Measurements from ENCODE around the gene CES2.
A peak's percentile ranks its signal among the peaks of the same experiment; 100 is the strongest.
"Not testable (repeated sequence)": the region's sequence is repeated elsewhere in the genome, so short reads cannot be mapped to it uniquely, and the experiment has no call there.

CES2 gene

GRCh38 chr16:66918803-66919568, 16.3 kb upstream of the CES2 start, which contains the start of gene CDH16:
Gene CDH16 (minus strand): TSS chr16:66918885. CDS start chr16:66918065, 820 bp downstream.
- no peak for DNase-seq

- DNase-seq = no peak
These were observed 15.6 kb upstream of the CES2 start for GRCh38 chr16:66919569-66920298.

GRCh38 chr16:66920299-66920590, 15.1 kb upstream of the CES2 start:
- DNase-seq = no peak

DNA sequence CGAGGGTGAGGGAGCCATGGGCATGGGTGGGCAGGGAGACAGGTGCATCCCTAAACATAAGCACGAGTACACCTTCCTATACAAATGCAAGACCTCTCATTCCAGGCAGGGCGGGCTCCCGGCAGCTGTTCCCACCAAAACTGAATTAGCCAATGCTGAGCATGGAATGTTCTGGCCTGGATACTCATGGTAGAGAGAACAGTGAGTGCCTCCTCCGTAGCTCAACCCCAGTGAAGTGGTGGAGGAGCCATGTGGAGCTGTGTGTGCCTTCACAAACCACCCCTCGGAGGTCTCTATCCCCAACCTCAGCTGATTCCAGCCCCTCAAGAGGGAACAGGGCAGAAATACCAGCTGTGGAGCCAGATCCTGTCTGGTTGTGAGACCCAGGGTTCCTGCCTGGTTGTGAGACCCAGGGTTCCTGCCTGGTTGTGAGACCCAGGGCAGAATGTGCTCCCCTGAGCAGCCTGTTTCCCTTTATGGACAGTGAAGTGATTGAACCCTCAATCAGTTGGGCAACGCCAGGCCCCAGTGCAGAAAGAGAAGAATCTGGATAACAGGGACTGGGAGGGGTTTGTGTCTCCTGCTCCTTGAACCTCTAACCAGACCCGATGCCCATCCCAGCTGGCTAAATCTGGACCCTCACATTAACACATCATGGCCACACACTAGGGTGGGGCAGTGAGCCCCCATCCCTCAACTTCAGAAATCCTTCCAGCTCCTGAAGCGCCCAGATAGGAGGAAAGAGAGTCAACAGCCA, 14.2 kb upstream of the CES2 start:
- no peak for DNase-seq

DNA sequence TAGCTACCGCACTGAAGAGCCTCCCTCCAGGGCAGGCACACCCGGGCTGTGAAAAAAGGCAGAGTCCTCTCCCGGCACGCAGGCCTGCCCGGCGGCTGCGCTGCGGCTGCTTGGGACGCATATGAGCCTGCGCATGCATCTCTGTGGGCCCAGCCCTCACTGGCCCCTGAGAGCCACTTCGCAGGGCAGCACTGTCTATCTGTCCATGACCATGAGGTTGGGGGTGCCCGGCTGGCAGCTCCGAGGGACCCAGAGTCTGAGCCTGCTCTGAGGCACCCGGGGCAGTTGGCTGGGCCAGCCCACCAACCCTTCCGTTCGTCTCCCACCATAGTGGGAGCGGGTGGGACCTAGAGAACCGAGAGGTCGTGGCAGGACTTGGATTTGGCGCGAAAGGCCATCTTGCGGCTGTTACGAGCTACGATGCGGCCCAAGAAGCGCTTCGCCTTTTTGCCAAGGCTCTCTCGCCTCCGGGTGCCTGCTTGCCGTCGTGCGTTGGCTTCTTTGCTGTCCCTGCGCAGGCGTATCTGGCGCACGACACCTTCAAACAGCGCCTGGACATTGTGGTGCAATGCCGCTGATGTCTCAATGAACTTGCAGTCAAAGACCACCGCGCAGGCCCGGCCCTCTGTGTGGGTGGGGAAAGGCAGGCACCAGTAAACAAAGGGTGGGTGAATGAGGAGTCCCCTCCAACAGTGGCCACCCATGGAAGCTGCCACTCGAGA, 13.4 kb upstream of the CES2 start:
- no peak for DNase-seq

- peak in 1 of 2 experiments; percentile 14 for DNase-seq
These were observed 12.0 kb upstream of the CES2 start for GRCh38 chr16:66923247-66923731.

DNA sequence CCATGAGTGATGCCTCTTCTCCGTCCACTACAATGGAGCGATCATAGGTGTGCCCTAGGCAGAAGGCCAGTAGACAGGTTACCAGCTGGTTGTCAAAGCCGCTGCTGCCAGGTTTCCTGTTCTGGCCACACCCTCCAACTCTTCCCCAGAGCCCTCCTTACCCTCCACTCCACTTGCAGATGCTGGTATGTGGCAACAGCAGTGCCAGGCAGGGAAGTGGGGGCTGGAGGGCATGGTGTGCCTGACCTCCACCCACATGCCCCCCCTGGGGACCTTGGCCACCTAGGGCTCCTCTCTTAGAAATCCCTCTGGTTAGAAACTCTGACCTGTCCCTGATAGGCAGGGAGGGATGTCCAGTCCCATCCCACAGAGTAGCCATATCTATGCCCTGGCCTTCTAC, 11.4 kb upstream of the CES2 start:
- DNase-seq = no peak

DNA sequence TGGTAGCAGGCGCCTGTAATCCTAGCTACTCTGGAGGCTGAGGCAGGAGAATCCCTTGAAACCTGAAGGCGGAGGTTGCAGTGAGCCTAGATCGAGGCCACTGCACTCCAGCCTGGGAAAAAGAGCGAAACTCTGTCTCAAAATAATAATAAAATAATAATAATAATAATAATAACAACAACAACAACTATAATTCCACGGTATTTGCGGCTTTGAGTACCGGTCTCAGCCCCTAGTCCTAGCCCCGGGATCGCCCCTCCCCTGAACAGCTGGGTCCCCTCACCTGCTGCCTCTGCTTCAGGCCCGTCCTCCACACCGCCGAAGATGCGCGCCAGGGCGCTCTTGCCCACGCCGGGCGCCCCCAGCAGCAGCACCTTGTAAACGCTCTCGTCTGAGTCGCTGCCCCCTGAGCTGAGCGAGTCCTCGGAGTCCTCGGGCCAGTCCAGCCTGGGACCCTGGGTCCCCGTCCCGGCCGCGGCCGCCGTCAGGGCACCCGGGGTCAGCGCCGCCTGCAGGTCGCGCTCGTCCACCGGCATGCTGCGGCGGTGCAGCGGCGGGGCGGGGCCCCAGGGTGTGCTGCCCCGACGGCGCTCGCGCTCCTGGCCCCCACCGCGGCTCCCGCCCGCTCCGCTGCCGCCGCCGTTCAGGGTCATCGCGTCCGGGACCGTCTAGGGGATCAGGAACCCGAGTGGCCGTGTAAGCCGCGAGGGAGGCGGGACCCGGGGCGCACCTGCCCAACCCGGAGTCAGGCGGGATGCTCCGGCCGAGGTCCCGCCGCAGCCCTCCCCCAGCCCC, 10.6 kb upstream of the CES2 start:
- no peak for DNase-seq

GRCh38 chr16:66925322-66925840, 9.9 kb upstream of the CES2 start, which contains the start of gene RRAD:
Gene RRAD (minus strand): TSS chr16:66925535. CDS start chr16:66925179, 356 bp downstream.
- no peak for DNase-seq

- DNase-seq = no peak
These were observed 9.0 kb upstream of the CES2 start for GRCh38 chr16:66926171-66926947.

DNA sequence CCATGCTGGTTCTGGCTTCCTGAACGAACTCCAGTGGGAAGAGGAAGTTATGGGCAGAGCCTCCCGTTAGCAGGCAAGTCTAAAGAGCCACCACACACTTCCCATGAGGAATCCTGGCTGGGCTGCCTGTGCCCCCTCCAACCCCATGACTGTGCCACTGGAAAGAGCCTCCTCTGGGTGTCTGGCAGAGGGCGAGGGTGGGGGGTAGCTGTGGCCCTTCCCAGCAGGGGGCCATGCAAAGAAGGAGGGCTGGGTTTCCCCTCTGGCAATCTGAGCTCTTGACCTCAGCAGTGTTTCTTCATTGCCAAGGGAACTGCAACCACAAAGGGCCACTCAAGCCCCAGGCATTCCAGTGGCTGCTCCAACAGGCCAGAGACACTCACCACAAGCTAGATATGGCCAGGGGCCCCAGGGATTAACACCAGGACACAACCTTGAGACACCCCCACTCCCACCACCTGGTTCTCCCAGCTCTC, 8.3 kb upstream of the CES2 start:
- no peak for DNase-seq

DNA sequence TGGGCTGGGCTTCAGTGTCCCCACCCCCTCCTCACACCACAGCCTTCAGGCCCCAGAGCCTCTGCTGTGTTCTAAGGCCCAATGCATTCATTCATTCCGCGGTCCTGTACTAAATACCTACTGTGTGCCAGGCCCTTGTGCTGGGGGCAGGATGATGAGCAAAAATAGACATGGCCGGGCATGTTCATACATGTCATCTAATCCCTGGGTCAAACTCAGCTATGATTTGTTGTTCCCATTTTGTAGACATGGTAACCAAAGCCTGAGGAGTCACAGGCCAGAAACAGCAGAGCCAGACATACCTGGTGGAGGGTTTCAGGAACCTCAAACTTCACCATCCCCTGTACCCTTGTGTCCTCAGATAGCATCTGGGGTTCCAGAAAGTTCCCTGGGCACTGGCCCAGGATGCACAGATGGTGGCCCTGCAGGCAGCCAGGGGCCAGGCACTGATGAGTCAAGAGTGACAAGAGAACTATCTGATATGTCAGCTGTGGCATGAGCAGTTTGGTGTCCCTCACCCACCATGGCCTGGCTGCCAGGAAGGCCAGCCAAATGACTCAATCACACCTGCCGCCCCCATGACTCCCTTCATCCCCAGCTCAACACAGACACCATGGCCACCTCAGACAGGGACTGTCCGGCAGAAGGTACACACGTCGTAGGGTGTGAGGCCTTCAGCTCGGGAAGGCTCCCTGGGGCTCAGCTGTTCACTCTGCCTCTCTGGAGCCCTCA, 7.2 kb upstream of the CES2 start:
- DNase-seq = no peak

GRCh38 chr16:66928702-66929388, 6.5 kb upstream of the CES2 start:
- no peak for DNase-seq

DNA sequence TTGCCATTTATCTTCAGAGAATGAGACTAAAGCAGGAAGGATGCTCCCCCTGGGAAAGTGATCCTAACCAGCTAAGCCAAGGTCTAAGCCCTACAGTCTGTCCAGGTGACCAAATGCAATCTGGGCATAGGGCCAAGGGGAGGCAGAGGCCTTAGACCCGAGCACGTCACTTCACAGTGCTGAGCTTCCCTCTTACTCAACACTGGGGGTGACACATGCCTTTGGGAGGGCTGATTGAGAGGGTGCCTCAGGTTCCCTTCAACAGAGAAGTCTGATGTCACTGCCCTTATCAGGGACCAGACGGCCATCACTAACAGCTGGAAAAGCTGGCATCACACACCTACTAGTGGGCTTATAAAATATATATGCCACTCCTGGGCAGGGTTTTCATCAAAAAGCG, 5.1 kb upstream of the CES2 start:
- DNase-seq = no peak

- no peak for DNase-seq
These were observed 3.7 kb upstream of the CES2 start for GRCh38 chr16:66931665-66932064.

DNA sequence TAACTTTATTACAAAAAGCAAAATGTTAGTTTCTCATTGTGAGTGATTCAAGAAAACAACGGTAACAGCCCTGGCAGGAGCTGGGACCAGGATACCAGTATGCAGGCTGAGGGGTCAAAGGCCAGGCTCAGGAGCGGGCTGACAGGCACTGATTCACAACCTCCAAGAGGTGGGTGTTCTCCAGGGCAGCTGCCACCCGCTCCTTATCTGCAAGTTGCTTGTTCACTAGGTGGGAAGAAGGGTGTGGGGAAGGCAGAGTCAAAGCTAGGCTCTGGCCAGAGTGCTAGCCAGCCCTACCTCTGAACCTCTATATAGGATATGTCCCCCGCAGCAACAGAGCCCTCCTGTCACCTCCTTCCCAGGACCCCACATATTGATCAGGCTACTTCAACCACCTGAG, 3.2 kb upstream of the CES2 start:
- no peak for DNase-seq

DNA sequence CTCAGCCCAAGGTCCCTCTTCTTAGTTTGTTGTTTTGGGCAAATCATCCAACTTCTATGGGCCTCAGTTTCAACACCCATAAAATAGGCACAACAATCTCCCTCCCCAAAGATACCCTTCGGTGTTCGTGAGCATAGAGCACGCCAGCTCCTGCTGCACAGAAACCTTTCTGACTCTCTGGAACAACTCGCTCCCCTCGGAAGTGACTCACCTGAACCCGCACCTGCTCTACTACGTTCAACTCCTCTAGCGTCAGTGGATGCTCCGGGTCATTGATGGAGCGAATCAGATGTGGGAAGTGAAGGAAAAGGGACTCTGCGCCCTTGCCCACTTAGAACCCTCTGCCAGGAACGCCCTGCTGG, 1.6 kb upstream of the CES2 start:
- DNase-seq = no peak

- DNase-seq = peak; percentile 55 to 80
These were observed 1.0 kb upstream of the CES2 start, which contains the start of gene CIAO2B for GRCh38 chr16:66934138-66934838. Gene CIAO2B (minus strand): TSS chr16:66934402. CDS start chr16:66934364, 38 bp downstream.

GRCh38 chr16:66934839-66935313, 440 bp upstream of the CES2 start:
- not testable (repeated sequence) for DNase-seq

All from NCI-H2081 (cell line).